Right ventricle myocardium inferior (tissue), 1 donor: Measurements from ENCODE around the gene MAST4. TPM values are rescaled to one million over a fixed set of nuclear protein-coding genes. Genes with fewer than 3 reads are reported as not detected.

ENCODE experiments used
- ATAC-seq: fragments of 200-7000 bp; cut with Tn5 transposase; one replicate; pipeline ENCODE4 v1.9.1; 2020; ENCODE audit warnings: mild to moderate bottlenecking, moderate library complexity
- DNase-seq: peaks from one replicate; pipeline ENCODE4 v3.0.0; 2021; ENCODE audit errors: missing footprints
- intact Hi-C: fragments of 100-400 bp; cut with DNase I; formaldehyde crosslinking; loops from one replicate; pipeline ENCODE4 v1.11.0; 2022
- total RNA-seq: library from RNA; stranded (reverse); fragmentation: NEBNext Ultra II Directional; extraction: Animal tissue kit (Norgen Biotek cat#: 25700); gene quantifications from one replicate; pipeline ENCODE4 v1.2.1, GENCODE V29; 2021
- donor health status: DM: no; HTN: yes; CAD: no; lungs with severe emphysema.

MAST4 gene
- total RNA-seq, 1 donor from 2014 or later, result 39.6 TPM

GRCh38 chr5:67215519-67216471 lies 619.6 kb downstream of the MAST4 start:
- peak; percentile 94 for DNase-seq
- ATAC-seq, result peak; percentile 93
- intact Hi-C loops, result no loop called here

- intact Hi-C loops, result no loop called here
- DNase-seq (no peak), ATAC-seq (no peak)
Observed at GRCh38 chr5:67216564-67216963, 620.4 kb downstream of the MAST4 start.
